Measurements from ENCODE around the gene PCED1A.

DNA sequence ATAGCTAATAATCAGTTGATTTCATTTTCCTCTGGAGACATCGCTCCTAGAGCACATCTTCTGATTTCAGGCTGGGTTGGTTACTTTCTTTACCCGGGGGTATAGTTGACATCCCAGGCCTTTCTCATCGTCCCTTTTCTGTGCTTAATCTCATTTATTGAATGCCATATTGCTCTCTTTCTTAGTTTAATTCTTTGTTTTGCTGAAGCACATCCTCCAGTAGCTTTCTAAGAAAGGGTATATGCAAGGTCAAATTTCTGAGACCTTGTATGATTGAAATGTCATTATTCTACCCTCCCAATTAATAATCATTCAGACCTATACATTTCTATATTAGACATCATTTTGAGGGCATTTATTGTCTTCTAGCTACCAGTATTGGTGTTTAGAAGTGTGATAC is 28.3 kb downstream of the PCED1A start:
- TF ChIP-seq, protein P1, sequence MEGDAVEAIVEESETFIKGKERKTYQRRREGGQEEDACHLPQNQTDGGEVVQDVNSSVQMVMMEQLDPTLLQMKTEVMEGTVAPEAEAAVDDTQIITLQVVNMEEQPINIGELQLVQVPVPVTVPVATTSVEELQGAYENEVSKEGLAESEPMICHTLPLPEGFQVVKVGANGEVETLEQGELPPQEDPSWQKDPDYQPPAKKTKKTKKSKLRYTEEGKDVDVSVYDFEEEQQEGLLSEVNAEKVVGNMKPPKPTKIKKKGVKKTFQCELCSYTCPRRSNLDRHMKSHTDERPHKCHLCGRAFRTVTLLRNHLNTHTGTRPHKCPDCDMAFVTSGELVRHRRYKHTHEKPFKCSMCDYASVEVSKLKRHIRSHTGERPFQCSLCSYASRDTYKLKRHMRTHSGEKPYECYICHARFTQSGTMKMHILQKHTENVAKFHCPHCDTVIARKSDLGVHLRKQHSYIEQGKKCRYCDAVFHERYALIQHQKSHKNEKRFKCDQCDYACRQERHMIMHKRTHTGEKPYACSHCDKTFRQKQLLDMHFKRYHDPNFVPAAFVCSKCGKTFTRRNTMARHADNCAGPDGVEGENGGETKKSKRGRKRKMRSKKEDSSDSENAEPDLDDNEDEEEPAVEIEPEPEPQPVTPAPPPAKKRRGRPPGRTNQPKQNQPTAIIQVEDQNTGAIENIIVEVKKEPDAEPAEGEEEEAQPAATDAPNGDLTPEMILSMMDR (IDR thresholded peaks at IDR 0.05), result no peak
- TF ChIP-seq POLR2A (IDR thresholded peaks at IDR 0.05) (no peak), POLR2AphosphoS5 (IDR thresholded peaks at IDR 0.05) (no peak)

Measured in sigmoid colon (tissue), 4 donors.